NCI-H1417 (cell line): ENCODE measurements around the gene KLHL2.
"Not testable (repeated sequence)": the region's sequence is repeated elsewhere in the genome, so short reads cannot be mapped to it uniquely, and the experiment has no call there.

ENCODE experiments used
- DNase-seq, 3 experiments: peaks; one replicate each; lab custom pipeline; 2025; lab: John Stamatoyannopoulos, UW

The KLHL2 gene

DNA sequence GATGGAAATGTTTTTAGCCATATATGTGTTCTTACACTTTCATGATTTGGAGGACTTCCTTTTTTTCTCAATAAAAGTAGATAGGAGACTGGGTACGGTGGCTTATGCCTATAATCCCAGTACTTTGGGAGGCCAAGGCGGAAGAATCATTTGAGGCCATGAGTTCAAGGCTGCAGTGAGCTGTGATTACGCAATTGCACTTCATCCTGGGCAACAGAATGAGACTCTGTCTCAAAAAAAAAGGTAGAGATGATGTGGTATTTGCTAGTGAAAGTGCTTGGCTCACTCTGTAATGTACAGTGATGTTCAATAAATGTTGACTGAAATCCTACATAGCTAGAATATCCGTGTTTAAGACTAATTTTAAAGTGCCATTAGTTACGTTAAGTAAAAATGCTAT lies 27.4 kb downstream of the KLHL2 start:
- no peak for DNase-seq

DNA sequence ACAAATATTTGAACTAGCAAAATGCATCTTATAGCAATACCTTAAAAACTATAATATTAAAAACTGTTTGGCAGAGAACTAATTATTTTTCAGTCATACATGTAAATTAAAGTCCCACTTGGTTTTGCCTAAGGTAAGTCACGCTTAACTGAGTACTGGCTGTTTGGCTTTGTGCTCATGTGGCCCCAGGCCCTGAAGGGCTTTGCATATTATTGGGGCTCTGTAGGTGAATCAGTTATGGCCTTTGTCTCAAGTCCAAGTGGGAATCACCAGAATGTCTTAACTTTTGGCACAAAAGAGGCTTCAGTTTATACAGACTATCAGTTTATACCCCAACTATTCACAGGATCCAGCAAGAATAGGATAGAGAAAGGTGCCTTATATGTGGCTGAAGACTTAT lies 29.5 kb downstream of the KLHL2 start:
- DNase-seq = not testable (repeated sequence)

DNA sequence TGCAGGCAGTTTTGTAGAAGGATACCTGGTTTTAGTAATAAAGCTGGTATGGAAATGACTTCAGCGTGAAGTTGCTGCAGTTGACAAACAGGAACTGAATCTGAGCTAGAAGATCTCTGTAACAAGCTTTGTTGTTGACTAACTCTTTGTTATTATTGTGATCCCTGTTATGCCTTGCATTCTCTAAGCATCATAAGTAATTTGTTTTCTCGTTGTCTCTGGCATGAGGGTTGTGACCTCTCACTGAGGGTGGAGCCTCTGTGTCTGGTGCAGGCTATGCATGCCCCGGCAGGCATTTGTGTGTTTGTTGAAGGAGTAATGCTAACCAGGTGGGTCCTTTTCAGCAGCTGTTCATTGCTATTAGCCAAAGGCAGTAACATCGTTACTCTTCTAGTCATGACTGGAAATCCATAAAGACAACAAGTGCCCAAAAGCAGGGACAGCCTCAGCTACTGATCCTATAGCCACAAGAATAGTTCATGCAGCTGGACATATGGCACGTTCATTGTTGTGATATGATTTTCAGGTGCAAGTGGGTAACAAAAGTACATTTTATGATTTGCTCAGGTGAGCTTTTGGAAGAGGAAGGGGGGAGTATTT lies 30.8 kb downstream of the KLHL2 start:
- DNase-seq = peak; percentile 19 to 91 (median 70)

DNA sequence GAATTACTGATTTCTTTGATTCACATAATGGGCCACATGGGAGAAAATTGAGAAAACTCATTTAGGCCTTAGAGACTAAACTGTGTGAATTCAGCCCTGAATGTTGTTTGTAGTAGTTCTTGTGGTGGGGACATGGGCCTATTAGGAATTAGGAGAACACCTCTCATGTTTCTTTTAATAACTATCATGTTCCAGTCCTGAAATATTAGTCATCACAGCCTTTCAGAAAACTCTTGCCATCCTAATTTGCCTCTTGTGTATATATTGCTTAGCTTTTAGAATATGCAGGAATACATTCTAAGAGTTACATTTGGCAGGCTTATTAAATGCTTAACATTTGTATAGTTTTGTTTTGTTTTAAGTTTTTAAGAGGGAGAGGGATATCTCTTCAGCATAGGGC lies 33.4 kb downstream of the KLHL2 start:
- not testable (repeated sequence) for DNase-seq

DNA sequence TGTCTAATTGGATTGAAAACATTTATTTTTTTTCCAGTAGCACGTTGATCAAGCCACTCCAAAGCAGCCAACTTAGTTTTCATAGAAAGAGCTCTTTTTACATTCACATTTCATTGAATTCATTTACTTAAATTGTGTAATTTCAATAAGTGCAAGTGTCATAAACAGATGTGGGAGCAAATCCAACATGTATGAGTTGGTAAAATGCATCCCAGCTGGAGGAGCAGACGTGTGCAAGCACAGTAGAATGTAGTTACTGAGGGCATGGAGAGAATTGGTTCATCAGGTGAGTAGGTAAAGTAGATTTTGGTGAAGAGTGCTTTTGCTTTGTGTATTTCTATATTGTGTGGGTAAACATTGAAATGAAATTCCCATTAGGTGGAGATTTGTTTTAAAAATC lies 36.8 kb downstream of the KLHL2 start:
- DNase-seq = not testable (repeated sequence)

DNA sequence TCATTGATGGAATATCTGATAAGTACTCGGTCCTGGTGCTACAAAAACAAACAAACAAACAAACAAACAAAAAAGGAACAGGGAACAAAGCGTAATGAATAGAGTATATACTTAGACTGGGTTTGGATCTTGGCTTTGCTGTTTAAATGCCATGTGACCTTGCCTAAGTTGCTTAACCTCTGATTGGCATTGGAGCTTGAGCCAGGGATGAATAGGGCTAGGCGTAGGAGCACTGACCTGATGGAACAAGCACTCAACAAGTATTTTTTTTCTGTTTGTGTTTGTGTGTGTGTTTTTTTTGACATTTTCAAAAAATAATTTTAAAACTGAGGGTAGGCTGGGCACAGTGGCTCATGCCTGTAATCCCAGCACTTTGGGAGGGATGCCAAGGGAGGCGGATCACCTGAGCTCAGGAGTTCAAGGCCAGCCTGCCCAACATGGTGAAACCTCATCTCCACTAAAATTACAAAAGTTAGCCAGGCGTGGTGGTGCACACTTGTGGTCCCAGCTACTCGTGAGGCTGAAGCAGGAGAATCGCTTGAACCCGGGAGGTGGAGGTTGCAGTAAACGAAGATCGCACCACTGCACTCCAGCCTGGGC lies 37.3 kb downstream of the KLHL2 start:
- not testable (repeated sequence) for DNase-seq

DNA sequence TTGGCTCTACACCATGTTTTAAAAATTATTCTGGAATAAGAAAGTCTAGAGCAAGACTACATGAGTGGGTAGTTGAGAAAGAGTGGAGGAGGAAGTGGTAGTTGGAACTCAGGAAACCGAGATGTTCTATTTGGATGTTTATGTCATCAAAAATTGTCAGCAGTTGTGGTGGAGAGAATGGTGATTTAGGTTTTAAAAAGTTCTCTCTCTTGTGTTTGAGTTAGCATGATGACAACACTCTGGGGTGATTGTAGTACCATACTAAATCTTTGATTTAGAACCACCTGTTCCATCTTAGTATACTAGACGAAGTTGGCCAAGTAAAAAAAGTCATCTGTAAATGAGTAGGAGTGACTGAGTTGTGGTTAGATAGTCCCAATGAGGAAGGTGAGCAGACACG lies 40.7 kb downstream of the KLHL2 start:
- no peak for DNase-seq

DNA sequence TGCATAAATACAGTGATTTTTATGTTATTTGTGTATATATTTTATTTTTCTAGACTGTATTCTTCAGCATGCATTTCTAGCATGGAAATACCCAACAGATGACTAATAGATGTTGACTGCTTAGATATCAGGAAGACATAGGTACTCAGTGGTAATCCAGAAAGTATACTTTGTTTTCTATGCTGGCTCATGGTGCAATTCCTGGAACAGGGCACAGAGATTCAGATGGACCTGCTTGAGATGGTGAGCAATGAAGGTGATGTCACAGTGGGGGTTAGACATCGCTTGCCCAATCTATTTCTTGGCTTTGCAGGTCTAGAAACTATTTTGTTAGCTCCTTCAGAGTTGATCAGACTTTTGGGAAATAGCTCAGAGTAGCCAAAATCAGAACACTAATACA lies 41.5 kb downstream of the KLHL2 start:
- DNase-seq = not testable (repeated sequence)

DNA sequence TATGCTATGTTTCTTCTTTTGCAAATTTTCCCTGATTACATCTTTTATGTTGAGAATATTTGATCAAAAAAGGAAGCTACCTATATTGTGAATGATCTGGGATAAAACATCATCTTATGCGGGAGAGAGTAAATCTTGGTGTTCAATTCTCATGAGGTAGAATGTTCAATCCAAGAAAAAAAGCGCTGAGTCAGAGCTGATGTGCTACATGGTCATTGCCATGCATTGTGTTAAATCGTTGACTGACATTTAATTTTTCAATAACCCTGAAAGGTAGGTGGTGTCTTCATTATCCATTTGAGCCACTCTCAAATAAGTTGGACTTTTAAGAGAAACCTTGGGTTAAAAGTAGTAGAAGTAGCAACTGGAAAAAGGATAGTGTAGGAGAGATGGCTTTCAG lies 47.4 kb downstream of the KLHL2 start:
- DNase-seq = not testable (repeated sequence)

DNA sequence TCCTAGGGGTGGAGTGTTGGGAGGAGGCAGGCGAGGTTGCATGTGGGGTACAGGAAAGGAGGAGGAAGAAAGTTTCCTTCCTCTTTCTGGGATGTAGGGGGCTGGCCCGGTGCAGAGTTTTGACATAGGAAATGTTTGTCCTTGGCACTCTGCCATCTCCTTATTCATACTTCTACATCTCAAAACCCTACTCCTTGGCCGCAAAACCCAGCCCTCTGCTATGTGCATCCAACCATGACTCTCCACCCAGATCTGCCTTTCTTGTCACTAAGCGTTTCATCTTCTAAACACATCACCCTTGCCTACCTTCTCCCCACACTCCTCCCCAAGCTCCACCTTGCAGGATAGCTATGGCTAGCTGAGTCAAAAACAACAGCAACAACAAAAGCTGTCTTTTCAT lies 48.1 kb downstream of the KLHL2 start:
- peak in 1 of 3 experiments; percentile 41 for DNase-seq

DNA sequence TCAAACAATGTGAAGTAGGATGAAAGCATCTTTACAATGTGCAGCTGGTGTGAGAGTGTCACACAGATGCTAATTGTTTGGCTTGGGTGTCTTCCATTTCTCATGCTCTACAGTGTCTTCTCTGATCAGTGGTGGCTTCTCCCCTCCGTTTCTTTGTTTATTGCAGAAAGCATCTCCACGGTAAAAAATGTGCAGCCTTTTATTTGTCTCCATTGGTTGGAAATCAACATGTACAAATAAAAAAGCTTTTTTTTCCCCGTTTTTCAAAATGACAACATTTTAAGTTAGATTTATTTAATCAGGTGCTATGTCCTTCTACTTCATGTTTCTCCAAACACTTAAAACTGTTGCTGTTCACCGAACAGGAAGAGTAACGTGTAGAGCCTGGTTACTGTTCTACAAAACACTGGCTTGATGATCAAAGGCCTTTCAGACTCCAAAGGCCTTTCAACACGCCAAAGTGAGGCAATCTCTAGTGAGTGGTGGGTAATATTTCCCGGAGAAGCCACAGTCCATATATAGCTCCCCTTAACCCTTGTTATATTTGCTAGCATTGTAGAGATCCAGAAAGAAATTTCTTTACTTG lies 48.8 kb downstream of the KLHL2 start:
- peak in 1 of 3 experiments; percentile 30 for DNase-seq

DNA sequence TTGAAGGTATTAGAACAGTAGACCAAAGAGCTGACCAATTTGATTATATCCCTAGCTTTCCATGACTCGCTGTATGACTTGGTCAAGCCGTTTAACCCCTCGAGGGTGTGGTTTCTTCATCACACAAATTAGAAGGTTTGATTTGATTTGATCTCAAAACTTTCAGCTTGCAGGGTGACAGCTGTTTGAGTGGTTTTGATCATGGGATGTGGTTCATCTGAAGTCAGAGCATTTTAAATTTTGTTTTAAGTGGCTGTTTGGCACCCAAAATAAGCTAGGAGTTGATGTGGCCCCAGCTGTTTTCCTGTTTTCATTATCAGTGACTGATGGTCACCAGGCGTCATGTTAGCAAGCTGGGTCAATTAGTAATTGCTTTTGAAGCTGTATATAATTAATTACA lies 52.4 kb downstream of the KLHL2 start:
- DNase-seq = peak in 2 of 3 experiments; percentile 6 to 45

DNA sequence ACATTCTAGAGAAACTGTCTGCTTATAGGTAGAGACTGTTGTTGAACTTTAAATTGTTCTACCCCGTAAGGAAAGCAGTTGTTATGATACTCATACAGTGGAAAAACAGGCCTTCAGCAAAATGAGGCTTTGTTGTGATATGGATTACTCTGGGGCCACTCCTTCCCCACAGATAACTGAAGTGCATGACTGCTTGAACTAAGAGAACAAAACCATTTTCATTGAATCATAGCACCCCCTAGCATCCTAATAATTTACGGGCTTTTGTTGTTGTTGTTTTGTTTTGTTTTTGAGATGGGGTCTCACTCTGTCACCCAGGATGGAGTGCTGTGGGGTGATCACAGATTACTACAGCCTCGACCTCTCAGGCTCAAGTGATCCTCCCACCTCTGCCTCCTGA lies 54.9 kb downstream of the KLHL2 start:
- DNase-seq = not testable (repeated sequence)

DNA sequence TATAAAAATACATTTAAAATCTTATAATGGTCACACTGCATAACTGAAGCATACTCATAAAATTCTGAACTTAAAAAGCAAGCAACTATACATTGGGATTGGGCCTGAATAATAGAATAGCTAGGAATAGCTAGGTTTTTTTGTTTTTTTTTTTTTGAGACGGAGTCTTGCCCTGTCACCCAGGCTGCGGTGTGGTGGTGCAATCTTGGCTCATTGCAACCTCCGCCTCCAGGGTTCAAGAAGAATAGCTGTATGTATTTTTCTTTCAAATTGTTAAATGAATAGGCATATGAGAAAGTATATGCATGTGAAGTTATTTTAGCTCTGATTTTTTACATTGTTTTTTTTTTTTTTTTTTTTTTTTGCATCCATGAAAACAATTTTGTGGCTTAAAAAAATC lies 56.1 kb downstream of the KLHL2 start:
- not testable (repeated sequence) for DNase-seq

DNA sequence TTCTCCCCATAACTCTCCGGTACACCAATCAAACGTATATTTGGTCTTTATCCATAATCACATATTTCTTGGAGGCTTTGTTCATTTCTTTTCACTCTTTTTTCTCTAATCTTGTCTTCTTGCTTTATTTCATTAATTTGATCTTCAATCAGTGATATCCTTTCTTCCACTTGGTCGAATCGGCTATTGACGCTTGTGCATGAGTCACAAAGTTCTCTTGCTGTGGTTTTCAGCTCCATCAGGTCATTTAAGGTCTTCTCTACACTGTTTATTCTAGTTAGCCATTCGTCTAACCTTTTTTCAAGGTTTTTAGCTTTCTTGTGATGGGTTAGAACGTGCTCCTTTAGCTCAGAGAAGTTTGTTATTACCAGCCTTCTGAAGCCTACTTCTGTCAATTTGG lies 62.6 kb downstream of the KLHL2 start:
- not testable (repeated sequence) for DNase-seq

DNA sequence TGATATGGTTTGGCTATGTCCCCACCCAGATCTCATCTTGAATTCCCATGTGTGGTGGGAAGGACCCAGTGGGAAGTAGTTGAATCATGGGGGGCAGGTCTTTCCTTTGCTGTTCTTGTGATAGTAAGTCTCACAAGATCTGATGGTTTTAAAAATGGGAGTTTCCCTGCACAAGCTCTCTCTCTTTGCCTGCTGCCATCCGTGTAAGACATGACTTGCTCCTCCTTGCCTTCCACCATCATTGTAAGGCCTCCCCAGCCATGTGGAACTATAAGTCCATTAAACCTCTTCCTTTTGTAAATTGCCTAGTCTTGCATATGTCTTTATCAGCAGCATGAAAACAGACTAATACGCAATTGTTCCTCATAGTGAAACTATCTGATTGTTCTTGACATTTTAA lies 66.1 kb downstream of the KLHL2 start:
- not testable (repeated sequence) for DNase-seq

DNA sequence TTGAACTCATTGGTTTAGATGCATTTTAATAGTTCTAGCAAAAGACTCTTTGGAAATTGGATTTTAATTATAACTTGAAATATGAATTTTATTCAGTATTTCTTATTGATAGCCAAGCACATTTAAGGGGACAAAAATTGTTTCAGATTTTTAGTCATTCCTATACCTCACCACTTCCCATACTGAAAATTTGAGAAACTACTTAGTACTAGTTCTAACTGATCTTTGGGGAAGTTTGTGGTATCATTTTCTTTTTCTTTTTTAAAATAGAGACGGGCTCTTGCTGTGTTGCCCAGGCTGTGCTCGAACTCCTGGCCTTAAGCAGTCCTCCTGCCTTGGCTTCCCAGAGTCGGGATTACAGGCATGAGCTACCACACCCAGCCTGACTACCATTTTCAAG lies 68.0 kb downstream of the KLHL2 start:
- not testable (repeated sequence) for DNase-seq

DNA sequence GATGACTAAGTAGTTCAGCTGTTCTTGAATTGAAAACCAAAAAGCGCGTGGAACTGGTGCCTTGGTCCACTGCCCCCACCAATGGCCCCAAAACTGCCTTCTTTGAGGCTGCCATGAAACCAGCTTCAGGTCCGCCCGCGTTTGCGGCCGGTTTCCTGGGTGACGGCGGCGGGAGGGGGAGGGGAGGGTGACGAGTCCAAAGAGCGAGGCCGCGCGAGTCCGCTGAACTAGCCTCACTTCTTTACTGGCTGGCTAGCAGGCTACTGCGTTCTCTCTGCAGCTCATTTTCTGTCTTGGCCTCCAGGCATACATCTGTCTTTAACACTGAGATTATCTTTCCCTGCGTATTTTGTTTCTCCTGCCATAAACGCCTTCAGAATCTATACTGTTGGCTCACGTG lies 72.2 kb downstream of the KLHL2 start:
- not testable (repeated sequence) for DNase-seq

DNA sequence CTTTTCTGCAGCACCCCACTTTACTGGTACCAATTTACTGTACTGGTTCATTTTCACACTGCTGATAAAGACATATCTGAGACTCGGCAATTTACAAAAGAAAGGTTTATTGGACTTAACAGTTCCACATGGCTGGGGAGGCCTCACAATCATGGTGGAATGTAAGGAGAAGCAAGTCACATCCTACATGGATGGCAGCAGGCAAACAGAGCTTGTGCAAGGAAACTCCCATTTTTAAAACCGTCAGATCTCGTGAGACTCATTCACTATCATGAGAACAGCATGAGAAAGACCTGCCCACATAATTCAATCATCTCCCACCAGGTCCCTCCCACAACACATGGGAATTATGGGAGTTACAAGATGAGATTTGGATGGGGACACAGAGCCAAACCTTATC lies 77.3 kb downstream of the KLHL2 start:
- not testable (repeated sequence) for DNase-seq

DNA sequence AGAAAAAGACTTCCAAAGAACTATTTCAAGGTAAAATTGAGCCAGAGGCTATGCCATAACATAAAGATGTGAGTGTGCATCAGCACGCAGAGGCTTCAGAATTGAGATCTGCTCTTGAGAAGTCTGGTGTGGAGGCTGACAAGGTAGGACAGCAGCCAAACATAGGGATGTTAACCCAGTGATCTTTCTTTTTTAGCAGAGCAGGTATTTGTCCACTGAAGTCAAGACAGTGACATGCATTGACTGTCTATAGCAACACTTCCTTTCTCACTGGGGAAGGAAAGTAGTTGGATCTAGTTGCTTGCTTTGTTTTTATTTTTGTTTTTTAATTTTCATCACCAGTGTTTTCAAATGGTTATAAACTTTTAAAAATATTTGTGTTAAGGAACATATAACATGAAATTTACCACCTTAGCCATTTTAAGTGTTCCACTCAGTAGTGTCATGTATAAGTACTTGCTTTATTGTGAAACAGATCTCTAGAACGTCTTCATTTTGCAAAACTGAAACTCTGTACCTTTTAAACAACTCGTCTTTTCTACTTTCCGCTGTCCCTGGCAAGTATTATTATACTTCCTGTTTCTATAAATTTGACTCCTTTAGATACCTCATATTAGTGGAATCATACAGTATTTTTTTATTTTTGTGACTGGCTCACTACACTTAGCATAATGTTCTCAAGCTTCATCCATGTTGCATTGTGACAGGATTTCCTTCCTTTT lies 79.4 kb downstream of the KLHL2 start:
- DNase-seq = not testable (repeated sequence)

DNA sequence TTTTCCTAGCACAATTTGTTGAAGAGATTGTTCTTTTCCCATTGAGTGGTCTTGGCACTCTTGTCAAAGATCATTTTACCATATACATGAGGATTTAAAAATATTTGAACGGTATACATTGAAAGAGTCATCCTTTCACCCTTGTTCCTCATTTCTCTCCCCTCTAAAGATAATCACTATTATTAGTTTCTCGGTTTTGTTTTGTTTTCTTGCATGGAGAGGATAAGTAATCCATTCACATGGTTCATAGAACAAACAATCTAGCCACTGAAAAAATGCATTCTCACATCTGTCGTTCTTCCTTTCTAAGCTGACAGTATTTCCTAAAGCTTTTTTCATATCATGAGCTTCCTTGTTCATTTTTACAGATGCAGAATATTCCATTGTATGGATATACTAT lies 80.9 kb downstream of the KLHL2 start:
- DNase-seq = no peak

DNA sequence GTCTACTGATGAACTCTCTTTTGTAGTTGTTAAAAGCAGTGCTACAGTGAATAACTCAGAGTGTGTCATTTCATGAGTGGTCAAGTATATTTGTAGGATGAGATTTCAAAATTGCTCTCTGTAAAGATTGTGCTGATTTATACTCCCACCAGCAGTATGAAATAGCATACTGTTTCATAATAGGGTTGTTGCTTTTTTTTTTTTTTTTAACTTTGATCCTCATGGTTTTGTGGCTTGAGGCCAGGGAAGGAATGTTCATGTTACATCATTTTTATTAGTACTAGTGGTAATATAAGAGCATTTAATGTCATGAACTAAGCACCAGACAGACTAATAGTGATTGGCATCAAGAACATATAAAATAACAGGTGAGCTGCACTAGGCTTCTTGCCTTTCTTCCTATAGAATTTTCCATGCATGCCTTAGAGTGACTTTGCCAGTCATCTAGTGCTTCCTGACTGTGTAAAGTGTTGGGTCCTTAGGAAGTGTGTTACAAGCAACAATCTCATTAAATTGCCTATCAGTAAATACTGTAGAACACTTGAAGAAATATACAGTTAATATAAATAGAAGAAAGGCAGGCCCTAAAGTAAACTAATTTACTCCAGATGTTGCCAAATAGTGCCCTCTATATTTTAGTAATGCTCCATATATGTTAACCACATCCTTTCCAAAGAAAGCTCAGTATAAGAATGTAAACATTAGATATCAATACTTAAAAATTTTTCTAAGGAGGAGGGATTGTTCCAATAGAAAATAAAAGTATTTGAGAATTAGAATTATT lies 81.5 kb downstream of the KLHL2 start:
- DNase-seq = peak in 1 of 3 experiments; percentile 32
